HS-5 (cell line): ENCODE results near the gene MT4.

ENCODE experiments used
- DNase-seq: peaks from one replicate; pipeline ENCODE4 v3.0.0-alpha.2; 2012; ENCODE audit warnings: low read depth

The MT4 gene

DNA sequence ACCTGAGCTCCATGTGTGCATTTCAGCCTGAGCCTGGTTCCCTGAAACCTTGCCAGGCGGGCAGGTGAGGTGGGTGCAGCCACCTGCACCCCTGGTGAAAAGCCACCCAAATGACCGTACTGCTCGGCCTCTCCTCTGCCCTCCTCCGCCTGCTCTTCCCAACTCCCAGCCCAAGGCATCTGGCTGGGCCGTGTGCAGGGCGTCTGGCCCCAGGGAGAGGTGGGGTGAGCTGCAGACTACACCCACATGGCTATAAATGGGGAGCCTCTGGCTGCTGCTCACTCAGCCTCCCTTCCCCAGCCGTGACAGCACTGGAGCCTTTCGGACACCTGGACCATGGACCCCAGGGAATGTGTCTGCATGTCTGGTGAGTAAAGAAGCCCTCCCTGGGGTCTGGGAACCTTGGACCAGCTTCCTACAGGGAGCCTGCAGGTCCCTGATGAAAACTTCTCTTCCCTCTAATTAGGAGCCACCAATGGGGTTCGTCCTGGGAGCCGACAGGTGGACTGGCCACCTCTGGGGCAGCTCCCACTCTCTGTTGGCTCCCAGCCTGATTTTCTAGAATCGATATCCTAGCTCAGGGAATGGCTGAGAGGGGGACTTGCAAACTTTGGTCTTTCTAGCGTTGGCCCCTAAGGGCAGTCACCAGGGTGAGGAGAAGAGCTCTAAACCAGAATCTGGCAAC is at the start of gene MT4:
Gene MT4 (plus strand): TSS at position 281 of the 685 bp plus-strand sequence. CDS start 56 bp downstream, at position 337.
- no peak for DNase-seq

DNA sequence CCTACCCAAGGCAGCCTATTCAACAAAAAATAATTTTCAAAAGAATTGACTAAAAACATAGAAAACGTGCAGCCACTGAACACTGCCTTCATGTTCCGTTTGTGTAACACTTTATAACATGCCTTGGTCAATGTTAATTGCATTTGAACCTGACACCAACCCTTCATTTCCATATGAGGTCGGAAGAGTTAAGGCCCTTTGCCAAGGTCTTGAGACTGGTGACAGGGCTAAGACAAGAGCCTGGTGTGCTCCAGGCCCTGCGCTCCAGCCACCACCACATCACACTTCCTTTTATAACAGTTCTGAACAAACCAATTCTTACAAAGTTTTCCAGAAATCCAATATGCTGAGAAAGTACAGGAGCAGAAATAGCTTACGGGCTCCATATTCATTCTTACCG is 49.2 kb upstream of the MT4 start:
- no peak for DNase-seq

DNA sequence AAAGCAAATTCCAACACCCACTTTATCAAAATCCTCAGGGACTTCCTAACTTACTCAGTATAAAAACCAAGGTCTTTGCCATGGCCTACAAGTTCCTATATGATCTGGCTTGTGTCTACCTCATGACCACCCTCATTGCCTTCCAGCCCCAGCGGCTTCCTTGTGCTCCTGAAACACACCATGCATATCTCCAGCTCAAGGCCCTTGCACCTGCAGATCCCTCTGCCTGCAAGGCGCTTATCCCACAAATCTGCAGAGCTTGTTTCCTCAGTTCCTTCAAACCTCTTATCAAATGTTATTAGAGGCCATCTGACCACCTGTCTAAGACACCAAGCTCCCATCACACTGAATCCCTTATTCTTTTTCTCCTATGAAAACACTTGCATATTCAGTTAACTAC is 47.7 kb upstream of the MT4 start:
- DNase-seq, result no peak

DNA sequence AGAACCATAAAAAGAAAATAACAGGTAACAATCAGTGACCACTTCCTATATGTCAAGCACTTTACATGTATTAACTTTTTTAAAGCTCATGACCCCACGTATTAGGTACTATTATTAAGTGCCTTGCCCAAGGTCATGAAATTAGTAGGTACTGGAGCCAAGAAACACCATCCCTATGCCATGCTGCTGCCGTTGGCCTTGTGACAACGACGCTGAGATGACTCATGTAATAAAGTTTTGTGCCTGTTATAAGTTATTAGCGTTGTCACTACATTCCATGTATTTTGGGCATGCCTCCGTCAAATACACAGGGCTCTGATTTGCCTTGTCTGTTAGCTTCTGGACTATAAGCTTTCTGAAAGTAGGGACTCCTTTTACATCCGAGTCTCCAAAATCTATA is 46.4 kb upstream of the MT4 start:
- DNase-seq, result no peak

DNA sequence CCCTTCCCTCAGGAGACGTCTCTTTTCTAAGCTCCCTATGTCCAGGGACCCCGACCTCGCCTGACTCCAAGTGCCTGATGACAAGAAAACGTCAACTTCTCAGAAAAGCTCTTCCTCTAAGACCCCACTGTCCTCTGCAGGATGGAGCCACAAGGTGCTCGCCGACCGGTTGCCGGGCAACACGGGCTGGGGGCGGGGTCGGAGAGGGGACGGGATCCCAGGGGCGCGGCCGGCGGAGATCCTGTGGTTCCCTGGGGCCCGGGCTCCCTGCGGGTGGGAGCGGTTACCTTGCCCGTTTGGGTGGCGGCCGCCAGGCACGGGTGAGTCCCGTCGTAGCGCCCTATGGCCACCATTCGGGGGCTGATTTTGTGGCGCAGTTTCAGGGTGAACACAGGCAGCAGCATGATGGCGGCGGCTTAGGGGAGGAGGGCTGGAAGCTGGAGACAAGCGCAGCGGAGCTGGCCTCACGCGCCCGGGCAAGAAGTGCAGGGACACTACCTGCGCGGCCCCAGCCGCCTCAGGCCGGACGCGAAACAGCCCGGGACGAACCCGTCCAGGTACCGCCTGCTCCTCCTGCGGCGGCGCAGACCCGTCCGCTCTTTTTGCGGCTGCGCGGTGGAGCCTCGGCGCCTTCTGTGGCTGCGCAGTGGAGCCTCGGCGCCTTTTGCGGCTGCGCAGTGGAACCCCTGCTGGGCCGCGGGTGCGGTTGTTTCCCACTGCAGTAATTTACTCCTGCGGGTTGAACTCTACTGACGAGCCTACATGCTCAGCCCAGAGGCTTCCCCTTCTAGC is 45.2 kb upstream of the MT4 start, which contains the start of gene BBS2:
Gene BBS2 (minus strand): TSS at position 566 of the 792 bp plus-strand sequence. CDS start 162 bp downstream, at position 404.
- DNase-seq, result peak; percentile 34

DNA sequence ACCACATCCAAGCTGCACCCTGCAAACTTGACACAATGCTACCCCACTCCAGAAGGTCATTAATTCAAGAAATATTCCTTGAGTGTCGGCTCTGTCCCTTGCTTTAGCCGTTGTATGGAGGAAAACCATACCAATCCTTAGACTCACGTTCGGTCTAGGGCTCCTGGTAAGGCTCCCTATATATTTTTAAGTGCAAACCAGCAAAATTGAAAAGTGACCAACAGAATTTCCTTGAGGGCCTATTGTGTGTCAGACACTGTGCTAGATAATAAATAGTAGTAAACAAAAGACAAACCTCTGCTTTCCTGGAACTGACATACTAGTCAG is 44.7 kb upstream of the MT4 start:
- no peak for DNase-seq

DNA sequence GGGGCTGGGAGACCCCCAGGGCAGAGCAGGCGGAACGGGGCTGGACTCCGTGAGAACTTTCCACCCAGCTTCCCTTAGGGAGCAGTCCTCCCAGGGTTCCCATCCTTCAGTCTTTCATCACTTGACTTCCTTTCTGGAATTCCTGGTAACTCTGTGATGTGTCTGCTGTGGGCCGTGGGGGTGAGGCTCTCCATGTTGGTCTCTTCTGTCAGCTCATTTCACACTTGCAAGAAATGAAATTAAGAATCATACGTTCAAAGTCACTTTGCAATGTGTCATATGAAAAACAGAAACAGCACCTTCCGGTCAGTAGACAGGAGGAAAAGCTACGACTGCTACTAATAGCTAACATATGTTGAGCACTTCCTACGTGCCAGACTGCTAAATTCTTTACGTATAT is 39.6 kb upstream of the MT4 start:
- peak; percentile 80 for DNase-seq

DNA sequence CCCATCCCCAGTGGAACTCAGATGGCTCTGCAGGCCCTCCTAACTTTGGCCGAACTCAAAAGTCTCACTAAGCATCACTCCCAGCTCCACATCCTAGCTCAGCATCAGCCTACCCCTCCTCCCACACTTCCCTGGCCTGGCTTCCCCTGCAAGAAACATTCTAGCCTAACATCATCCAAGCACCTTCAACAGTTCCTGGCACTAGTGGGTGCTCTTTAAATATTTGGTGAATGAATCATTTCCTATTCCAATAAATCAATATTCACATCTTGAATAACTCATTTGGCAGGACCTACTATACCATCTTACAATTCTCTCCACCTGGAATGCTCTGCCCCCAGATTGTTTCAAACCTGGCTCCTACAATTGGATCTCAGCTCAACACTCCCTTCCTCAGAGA is 34.0 kb upstream of the MT4 start:
- no peak for DNase-seq

DNA sequence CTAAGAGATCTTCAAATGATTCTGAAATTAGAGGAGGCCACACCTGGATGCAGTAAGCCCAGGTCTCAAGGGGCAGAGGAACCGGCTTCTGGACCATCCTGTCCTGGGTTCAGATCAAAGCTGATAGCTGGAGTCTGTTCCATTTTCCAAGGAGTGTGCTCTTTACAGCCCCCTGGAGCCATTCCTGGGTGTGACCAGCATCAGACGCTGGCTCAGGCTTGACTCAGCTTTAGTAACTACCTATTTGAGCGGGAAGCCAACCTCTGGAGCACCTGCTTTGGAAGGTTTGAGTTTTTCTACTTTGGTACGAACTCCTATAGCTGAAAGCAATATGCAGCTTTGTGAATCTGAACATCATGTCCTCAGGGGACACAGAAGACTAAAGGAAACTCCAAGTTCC is 32.2 kb upstream of the MT4 start:
- no peak for DNase-seq

DNA sequence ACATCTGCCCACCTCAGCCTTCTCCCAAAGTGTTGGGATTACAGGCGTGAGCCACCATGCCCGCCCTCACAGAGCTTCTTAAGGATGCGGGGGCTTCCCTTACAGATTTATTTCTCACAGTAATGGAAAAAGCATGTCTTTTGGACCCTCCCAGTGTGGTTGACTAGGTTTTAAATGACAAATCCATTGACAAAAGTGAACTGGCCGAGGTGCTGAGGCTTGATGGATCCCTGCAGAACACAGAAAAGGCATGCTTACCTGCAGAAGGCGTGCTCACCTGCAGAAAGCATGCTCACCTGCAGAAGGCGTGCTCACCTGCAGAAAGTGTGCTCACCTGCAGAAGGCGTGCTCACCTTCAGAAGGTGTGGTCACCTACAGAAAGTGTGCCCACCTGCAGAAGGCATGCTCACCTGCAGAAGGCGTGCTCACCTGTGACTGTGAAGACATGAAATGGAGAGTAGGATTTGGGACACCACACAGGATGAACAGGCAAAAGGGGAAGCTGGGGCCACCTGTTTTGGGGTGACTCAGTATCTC is 30.0 kb upstream of the MT4 start:
- no peak for DNase-seq

DNA sequence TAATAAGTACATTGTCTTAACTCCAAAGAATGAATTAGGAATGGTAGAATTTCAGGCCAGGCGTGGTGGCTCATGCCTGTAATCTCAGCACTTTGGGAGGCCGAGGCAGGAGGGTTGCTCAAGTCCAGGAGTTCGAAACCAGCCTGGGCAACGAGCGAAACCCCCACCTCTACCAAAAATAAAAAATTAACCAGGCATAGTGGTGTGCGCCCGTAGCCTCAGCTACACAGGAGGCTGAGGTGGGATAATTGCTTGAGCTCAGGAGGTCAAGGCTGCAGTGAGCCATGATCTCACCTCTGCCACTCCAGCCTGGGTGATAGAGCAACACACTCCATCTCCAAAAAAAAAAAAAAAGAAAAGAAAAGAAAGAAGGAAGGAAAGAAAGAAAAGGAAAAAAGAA is 26.5 kb upstream of the MT4 start:
- DNase-seq, result no peak

DNA sequence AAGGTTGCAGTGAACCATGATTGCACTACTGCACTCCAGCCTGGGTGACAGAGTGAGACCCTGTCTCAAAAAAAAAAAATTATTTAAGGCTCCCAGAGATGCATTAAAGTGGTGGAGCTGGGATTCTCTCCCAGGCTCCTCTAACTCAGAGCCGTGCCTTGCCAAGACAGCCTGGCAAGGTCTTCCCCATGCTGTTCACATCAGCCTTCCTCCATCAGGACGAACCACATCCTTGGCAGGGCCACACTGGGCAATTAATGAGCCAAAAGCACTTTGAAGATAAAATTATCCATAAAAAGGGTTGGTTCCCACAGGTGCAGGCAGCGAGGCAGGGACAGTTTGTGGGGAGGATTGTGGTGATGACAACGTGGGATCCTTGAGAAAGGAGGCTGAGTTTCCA is 25.2 kb upstream of the MT4 start:
- no peak for DNase-seq

DNA sequence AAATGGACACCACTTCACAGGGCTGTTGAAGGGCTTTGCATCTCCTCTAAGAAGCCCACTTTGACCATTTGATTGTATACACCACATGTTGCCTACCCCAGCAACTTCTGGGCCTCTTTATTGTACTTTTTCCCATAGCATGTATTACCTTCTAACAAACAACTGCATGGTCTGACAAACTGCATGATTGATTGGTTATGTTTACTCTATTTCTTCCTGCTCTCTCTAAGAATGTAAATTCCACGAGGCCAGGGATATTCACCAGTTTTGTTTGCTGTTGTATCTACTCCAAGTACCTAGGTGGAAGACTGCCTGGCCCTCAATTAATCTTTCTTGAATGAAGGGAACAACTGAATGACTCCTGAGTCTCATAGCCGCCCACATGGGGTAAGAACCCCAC is 22.8 kb upstream of the MT4 start:
- no peak for DNase-seq

DNA sequence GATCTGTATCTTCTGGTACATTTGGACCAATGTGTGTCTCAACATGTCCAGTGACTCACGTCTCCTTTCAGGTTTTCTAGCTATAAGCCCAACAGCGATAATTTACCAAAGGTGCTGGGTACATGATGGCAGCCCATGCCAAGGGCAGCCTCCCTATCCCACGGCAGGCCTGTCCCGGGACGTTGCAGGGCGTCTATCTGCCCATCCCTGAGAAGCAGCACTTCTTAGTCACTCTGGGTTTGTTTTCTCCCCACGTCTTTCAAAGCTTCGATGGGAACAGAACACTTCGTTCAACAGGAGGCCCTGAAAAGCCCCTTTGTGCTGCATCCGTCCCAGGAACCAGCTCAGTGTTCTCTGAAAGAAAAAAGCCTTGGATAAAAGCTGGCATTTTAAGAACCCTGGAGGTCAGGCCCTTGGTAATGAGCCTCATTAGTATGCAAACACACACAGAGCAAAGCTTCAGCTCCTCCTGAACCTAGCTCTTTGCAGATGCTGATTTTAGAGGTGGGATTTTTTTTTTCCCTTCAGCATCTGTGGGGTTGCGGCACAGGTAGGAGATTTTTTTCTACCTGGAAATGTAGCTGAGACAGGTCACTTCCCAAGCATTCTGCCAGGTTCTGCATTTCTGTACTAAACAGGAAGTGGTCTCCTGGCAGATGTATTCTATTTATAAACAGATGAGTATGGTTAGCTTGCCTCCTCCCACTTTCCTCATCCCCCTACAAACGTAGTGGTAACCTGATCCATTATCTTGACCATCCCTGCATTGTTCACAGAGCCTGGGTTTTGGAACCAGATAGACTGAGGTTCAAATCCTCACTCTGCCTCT is 17.5 kb upstream of the MT4 start:
- DNase-seq, result peak; percentile 18

DNA sequence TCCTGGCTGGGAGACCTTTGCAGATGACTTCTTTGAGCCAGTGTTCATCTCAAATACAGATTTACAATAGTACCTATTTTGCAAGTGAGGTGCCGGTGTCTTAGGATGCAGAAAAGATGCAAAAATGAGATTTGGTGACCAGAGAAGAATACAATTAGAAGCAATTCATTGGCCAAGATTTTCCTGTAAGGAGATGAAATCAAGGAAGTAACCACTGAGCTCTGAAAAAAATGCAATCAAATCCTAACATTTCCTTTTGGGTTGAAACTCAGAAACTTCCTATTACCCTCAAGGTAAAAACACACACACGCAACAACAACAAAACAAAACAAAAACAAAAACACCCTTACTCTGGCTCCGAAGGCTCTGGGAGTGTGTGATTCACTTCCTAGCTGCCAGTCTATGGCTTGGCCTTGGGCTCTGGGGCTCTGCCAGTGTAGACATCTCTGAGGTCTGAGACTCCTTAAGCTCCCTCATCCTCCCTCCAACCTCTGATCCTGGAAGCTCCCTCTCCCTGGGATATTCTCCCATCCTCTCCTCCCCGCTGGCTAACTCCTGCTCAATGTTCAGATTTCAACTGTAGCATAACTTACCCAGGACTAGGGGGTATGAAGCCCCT is 16.8 kb upstream of the MT4 start:
- no peak for DNase-seq

DNA sequence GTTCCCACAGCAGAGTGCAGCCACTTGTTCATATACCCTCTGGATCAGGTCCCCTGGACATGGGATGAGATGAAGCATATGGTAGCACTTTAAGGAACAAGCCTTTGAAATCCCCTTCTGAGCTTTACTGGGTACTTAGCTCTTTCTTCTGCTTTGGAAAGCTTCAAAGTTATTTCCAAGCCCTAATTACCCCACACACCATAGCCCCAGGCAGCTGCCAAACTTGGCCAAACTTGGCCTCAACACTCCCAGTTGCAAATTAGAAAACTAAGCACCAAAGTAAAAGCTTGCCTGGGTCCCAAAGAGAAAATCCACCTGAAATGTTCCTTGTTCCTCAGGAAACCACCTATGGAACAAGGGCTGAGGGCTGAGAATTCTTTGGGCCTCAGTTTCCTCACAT is 15.7 kb upstream of the MT4 start:
- no peak for DNase-seq

DNA sequence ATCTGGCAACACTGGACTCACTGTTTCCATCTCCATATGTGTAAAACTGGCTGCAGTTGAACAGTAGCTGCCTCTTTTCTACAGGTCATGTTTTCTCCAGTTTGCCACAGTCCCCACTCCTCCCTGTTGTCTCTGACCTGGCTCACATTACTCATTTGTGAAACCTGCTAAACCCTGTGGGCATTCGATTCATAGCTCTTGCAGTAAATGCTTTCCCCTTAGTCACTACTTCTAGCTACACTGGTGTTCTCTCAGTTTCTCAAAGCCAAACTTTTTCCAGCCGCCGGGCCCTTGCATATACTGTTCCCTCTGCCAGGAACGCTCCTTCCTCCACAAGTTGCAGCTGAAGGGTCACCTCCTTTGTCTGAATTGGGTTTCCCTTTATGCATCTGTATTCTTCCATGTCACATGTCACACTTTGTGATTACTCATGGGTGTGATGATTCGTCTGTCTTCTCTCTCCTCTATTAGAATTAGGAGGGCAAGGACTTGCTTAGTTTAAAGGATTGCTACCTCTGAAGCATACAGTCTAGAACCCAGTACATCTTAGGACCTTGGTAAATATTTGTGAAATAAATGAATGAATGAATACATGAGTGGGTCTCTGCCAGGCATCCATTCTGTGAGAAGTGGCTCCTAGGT is 15.0 kb upstream of the MT4 start:
- no peak for DNase-seq

DNA sequence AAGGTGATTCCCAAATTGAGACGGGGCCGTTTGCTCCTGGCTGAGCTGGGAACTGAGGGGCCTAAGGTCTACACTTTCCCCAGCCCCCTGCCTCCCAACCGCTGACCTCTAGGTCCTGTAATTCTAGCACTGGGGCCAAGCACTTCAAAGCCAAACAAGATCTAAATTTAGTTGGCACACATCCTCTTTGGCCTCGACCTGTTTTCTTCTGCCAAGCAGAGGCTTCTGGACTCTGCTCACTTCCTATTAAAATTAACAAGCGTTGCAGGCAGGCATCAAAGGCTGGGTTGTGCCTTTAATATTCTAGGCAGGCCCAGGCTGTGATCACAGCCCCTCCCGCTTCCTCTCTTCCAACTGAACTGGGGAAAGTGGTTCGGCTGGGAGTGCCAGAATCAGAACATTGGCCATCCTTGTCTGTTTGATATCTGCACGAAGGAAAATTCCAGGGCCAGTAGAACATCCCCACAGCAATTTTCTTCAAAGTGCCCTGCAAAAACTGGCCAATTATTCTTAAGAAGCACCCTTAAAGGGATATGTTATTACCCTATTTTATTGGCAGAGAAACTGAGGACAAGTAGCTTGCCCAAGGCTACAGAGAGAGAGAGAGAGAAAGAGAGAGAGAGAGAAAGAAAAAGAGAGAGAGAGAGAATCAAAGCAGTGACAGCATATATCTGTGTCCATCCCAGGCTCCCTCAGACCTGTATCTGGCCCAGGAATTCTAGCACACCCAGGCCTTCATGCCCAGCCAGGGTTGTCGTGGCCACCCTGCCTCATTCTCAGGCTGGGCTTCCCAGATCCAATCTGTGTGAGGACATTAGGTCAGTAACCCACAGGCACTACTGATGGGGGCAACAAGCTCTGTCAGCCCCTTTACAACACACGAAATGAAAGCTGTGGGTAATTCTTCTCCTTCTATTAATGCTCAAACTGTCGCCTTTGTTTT is 12.8 kb upstream of the MT4 start:
- DNase-seq, result no peak

DNA sequence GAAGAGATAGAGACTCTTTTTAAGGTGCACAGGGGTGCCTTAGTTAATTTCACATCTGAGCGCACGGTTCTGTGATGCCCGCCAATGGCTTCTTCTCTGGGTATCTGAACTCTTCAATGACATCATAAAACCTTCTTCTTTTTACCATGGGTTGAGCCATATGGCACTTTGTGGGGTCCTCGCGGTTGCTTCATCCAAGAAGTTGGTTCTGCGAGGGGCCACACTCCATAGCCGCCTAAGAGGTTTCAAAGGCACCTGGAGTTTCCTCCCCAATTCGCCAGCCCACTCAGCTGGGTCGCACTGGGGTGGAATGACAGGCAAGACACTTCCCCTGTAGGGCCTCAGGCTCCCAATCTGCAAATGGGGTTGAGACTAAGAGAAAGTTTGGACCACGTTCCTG is 10.4 kb upstream of the MT4 start:
- DNase-seq, result no peak

DNA sequence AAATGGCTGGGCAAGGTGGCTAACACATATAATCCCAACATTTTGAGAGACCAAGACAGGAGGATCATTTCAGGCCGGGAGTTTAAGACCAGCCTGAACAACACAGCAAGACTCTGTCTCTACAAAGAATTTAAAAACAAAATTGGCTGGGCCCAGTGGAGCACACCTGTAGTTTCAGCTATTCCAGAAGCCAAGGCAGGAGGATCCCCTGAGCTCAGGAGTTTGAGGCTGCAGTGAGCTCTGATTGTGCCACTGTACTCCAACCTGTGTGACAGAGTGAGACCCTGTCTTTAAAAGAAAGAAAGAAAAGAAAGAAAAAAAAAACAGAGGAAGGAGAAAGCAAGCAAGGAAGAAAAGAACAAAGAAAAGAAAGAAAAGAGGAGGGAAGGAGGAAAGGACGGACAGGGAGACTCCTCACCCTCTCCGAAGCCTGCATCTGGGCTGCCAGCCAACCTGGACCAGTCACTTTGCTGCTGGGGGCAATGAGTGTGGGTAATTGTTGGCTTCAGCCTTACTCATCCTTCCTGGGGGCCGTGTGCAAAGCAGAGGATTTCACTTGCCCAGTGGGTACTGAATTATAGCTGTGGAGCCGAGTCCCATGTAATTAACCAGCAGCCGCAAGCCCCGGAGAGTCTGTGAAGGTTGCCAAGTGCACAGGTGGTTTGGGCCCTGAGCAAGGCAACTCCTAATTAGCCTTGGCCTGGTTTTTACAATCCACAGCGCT is 6.7 kb upstream of the MT4 start:
- DNase-seq, result peak; percentile 46
